Sigmoid colon (tissue), 4 donors: Measurements from ENCODE around the gene ERO1A.

Experiments used
- EP300 ChIP-seq, 4 donors: sonication (generic); formaldehyde crosslinking; IDR thresholded peaks; one replicate each; pipeline ENCODE4 v1.6.1; 2017; ENCODE audit warnings: antibody characterized with exemption in 4 of 4
- POLR2AphosphoS5 ChIP-seq, 4 donors: sonication (generic); formaldehyde crosslinking; IDR thresholded peaks; one replicate each; pipeline ENCODE4 v1.6.1; 2017; ENCODE audit warnings: antibody characterized with exemption in 4 of 4

GRCh38 chr14:52733824-52734223, 38.5 kb upstream of the ERO1A start:
- TF ChIP-seq EP300 (IDR thresholded peaks at IDR 0.05): no peak
- no peak for TF ChIP-seq POLR2AphosphoS5 (IDR thresholded peaks at IDR 0.05)
